WTC11 (cell line): ENCODE data around the gene ARMC9. TPM values are rescaled to one million over a fixed set of nuclear protein-coding genes. Genes with fewer than 3 reads are reported as not detected.

Experiments
- ATAC-seq: fragments of 200-7000 bp; cut with Tn5 transposase; 2 replicates; pipeline ENCODE4 v1.10.0; 2021; ENCODE audit warnings: mild to moderate bottlenecking, moderate library complexity
- CTCF ChIA-PET: fragments of 300-600 bp; sonication (Branson Sonifier 250); formaldehyde crosslinking; loops from one replicate; lab custom pipeline; 2021; ENCODE audit warnings: antibody characterized with exemption; lab: Charles Lee
- POLR2A ChIA-PET: fragments of 350-600 bp; sonication (Branson Sonifier 250); formaldehyde crosslinking; loops from one replicate; lab custom pipeline; 2021; ENCODE audit warnings: antibody characterized with exemption; lab: Charles Lee
- DNase-seq: peaks from one replicate; pipeline ENCODE4 v3.0.0; 2021; ENCODE audit warnings: low spot score
- H3K27ac Mint-ChIP-seq: 2 replicates; pipeline ENCODE4 v1.8.0; 2021; ENCODE audit warnings: mixed read lengths
- H3K27me3 Mint-ChIP-seq: 2 replicates; pipeline ENCODE4 v1.8.0; 2021; ENCODE audit warnings: low read depth, mild to moderate bottlenecking, moderate library complexity, mixed read lengths
- H3K36me3 Mint-ChIP-seq: 2 replicates; pipeline ENCODE4 v1.8.0; 2021; ENCODE audit warnings: mixed read lengths
- H3K4me1 Mint-ChIP-seq: 2 replicates; pipeline ENCODE4 v1.8.0; 2022; ENCODE audit warnings: mixed read lengths
- H3K4me3 Mint-ChIP-seq: 2 replicates; pipeline ENCODE4 v1.8.0; 2021; ENCODE audit warnings: mild to moderate bottlenecking, moderate library complexity, mixed read lengths
- H3K9me3 Mint-ChIP-seq: 2 replicates; pipeline ENCODE4 v1.8.0; 2021; ENCODE audit warnings: mixed read lengths
- AR ChIP-seq: fragments of 250-450 bp; sonication (Bioruptor Pico); IDR thresholded peaks from 2 replicates; pipeline ENCODE4 v1.9.0; 2021; ENCODE audit warnings: mild to moderate bottlenecking
- CBFB ChIP-seq: sonication (generic); formaldehyde crosslinking; IDR thresholded peaks from 2 replicates; pipeline ENCODE4 v1.8.1; 2022; ENCODE audit warnings: mild to moderate bottlenecking, low read depth, missing genetic modification reagents
- E2F4 ChIP-seq: sonication (generic); formaldehyde crosslinking; IDR thresholded peaks from 2 replicates; pipeline ENCODE4 v1.8.1; 2022; ENCODE audit warnings: low read depth, mild to moderate bottlenecking, moderate library complexity, missing genetic modification reagents, borderline replicate concordance
- FOXK1 ChIP-seq: sonication (generic); formaldehyde crosslinking; IDR thresholded peaks from 2 replicates; pipeline ENCODE4 v1.8.0; 2022; ENCODE audit warnings: mild to moderate bottlenecking, moderate library complexity, missing genetic modification reagents
- FOXP1 ChIP-seq: sonication (generic); formaldehyde crosslinking; IDR thresholded peaks from 2 replicates; pipeline ENCODE4 v1.8.0; 2022; ENCODE audit warnings: missing genetic modification reagents, mild to moderate bottlenecking, moderate library complexity, borderline replicate concordance
- FOXP4 ChIP-seq: sonication (generic); formaldehyde crosslinking; IDR thresholded peaks from 2 replicates; pipeline ENCODE4 v1.8.0; 2022; ENCODE audit warnings: mild to moderate bottlenecking, missing genetic modification reagents
- IRF1 ChIP-seq: sonication (generic); formaldehyde crosslinking; IDR thresholded peaks from 2 replicates; pipeline ENCODE4 v1.8.0; 2023; ENCODE audit warnings: missing genetic modification reagents
- NFATC4 ChIP-seq: fragments of 250-450 bp; sonication (Bioruptor Pico); IDR thresholded peaks from 2 replicates; pipeline ENCODE4 v1.9.0; 2021; ENCODE audit warnings: mild to moderate bottlenecking
- NFE2L1 ChIP-seq: sonication (generic); formaldehyde crosslinking; IDR thresholded peaks from 2 replicates; pipeline ENCODE4 v1.8.1; 2023; ENCODE audit warnings: missing genetic modification reagents
- SOX15 ChIP-seq: fragments of 250-450 bp; sonication (Bioruptor Pico); IDR thresholded peaks from 2 replicates; pipeline ENCODE4 v1.9.0; 2021; ENCODE audit warnings: mild to moderate bottlenecking
- TEAD1 ChIP-seq: sonication (generic); formaldehyde crosslinking; IDR thresholded peaks from 2 replicates; pipeline ENCODE4 v1.8.0; 2022; ENCODE audit warnings: mild to moderate bottlenecking, missing genetic modification reagents
- ZBTB21 ChIP-seq: sonication (generic); formaldehyde crosslinking; IDR thresholded peaks from 2 replicates; pipeline ENCODE4 v1.8.1; 2023; ENCODE audit warnings: mild to moderate bottlenecking, missing genetic modification reagents, borderline replicate concordance
- ZBTB43 ChIP-seq: sonication (generic); formaldehyde crosslinking; IDR thresholded peaks from 2 replicates; pipeline ENCODE4 v1.8.1; 2023; ENCODE audit warnings: mild to moderate bottlenecking, missing genetic modification reagents
- ZMAT4 ChIP-seq: fragments of 250-450 bp; sonication (Bioruptor Pico); IDR thresholded peaks from 2 replicates; pipeline ENCODE4 v1.9.0; 2021; ENCODE audit warnings: mild to moderate bottlenecking
- ZNF121 ChIP-seq: sonication (generic); formaldehyde crosslinking; IDR thresholded peaks from 2 replicates; pipeline ENCODE4 v1.8.0; 2023; ENCODE audit warnings: missing genetic modification reagents
- ZNF416 ChIP-seq: fragments of 250-450 bp; sonication (Bioruptor Pico); IDR thresholded peaks from 2 replicates; pipeline ENCODE4 v1.9.0; 2021; ENCODE audit warnings: mild to moderate bottlenecking, inconsistent platforms
- total RNA-seq: library from RNA; stranded (reverse); gene quantifications from 3 replicates; pipeline ENCODE4 v1.2.3, GENCODE V29; 2021

The ARMC9 gene
- total RNA-seq, 1 experiment from 2014 or later = 34.9 TPM

GRCh38 chr2:231383416-231384108, 185.1 kb downstream of the ARMC9 start (continued):
- TF ChIP-seq FOXP4 (CRISPR knock-in tag) (no peak), IRF1 (CRISPR knock-in tag) (no peak), ZNF121 (CRISPR knock-in tag) (no peak), CBFB (CRISPR knock-in tag) (no peak), ZBTB21 (no peak)

GRCh38 chr2:231384109-231384435, 185.6 kb downstream of the ARMC9 start:
- Mint-ChIP-seq H3K27me3 (peaks cover 5% of the 10 kb centered on the region), H3K36me3 (peaks cover 21% of the 10 kb centered on the region), H3K4me1 (peaks cover 16% of the 10 kb centered on the region), H3K27ac (0 out of 2 replicates have a peak overlapping the region, but pooled peaks have one; percentile 28), H3K4me3 (no peak overlapping the region), H3K9me3 (peaks cover 21% of the 10 kb centered on the region)
- TF ChIP-seq NFE2L1 (no peak), FOXP1 (CRISPR knock-in tag) (no peak), IRF1 (CRISPR knock-in tag) (no peak), ZMAT4 (CRISPR knock-in tag) (no peak), ZBTB43 (CRISPR knock-in tag) (no peak), SOX15 (no peak), FOXK1 (CRISPR knock-in tag) (no peak)
- ChIA-PET POLR2A (no interaction called here), CTCF (interaction anchor here (1.0 to 1.3 kb wide), 4 partner anchors 9 to 29 kb away, joined by 3 to 6 read pairs (median 3); no protein-coding TSS in a partner anchor)
- no peak for DNase-seq
- ATAC-seq = no peak

- H3K4me3 Mint-ChIP-seq = no peak overlapping the region
- H3K9me3 Mint-ChIP-seq = peaks cover 21% of the 10 kb centered on the region
Measured at GRCh38 chr2:231384970-231385369, 186.5 kb downstream of the ARMC9 start.

More at GRCh38 chr2:231384970-231385369, 186.5 kb downstream of the ARMC9 start:
- no peak for ATAC-seq
- CTCF ChIA-PET = no interaction called here
- Mint-ChIP-seq H3K4me1 (peaks cover 16% of the 10 kb centered on the region), H3K27ac (no peak overlapping the region), H3K27me3 (peaks cover 5% of the 10 kb centered on the region), H3K36me3 (peaks cover 21% of the 10 kb centered on the region)
- TF ChIP-seq AR (CRISPR knock-in tag) = no peak
- no peak for TF ChIP-seq E2F4 (CRISPR knock-in tag)
- TF ChIP-seq NFATC4 = no peak
- TF ChIP-seq ZBTB21 = no peak
- TF ChIP-seq ZNF416 (CRISPR knock-in tag) = no peak
- no peak for TF ChIP-seq TEAD1 (CRISPR knock-in tag)
- POLR2A ChIA-PET = no interaction called here
- DNase-seq = no peak
